ENCODE data around the gene LINGO3.

DNA sequence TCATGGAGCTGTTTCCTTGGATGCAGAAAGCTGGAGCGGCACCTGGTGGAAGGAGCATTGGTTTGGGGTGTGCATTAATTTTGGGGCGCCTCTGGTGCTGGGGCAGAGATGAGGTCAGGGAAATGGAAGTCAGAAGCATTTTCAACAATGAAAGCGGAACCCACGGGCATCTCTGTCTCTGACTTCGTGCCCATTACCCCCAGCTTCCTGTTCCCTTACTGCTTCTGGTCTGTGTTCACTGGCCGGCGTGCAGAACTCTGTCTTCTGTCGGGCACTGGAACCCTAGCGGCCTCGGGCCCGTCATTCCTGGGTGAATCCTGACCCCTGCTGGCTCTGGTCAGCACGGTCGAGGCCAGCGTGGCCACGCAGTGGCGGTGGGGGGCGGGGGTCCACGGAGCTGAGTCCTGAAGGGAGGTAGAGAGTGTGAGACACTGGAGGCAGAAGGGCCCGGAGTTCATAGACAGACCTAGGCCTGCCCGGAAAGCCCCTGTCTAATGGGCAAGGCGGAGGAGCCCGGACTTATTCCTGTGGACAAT, 7.9 kb upstream of the LINGO3 start:
- TF ChIP-seq, protein P1, sequence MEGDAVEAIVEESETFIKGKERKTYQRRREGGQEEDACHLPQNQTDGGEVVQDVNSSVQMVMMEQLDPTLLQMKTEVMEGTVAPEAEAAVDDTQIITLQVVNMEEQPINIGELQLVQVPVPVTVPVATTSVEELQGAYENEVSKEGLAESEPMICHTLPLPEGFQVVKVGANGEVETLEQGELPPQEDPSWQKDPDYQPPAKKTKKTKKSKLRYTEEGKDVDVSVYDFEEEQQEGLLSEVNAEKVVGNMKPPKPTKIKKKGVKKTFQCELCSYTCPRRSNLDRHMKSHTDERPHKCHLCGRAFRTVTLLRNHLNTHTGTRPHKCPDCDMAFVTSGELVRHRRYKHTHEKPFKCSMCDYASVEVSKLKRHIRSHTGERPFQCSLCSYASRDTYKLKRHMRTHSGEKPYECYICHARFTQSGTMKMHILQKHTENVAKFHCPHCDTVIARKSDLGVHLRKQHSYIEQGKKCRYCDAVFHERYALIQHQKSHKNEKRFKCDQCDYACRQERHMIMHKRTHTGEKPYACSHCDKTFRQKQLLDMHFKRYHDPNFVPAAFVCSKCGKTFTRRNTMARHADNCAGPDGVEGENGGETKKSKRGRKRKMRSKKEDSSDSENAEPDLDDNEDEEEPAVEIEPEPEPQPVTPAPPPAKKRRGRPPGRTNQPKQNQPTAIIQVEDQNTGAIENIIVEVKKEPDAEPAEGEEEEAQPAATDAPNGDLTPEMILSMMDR (IDR thresholded peaks at IDR 0.05) = peak in 5 of 6 experiments; percentile 16 to 62 (median 49)
- TF ChIP-seq POLR2A (IDR thresholded peaks at IDR 0.05) = no peak
